Peyer's patch (tissue), 4 donors: ENCODE measurements around the gene ATG13. TPM values are rescaled to one million over a fixed set of nuclear protein-coding genes. Genes with fewer than 3 reads are reported as not detected.
"Not testable (repeated sequence)": the region's sequence is repeated elsewhere in the genome, so short reads cannot be mapped to it uniquely, and the experiment has no call there.

ENCODE experiments used
- DNase-seq, 3 donors: peaks; one replicate each; pipeline ENCODE4 v3.0.0-alpha.2; 2017 to 2019
- H3K27ac ChIP-seq, 4 donors: fragments of 200-600 bp; sonication (generic); one replicate each; pipeline ENCODE4 v1.5.1; 2016 to 2019
- H3K27me3 ChIP-seq, 2 donors: fragments of 200-600 bp; sonication (generic); one replicate each; pipeline ENCODE4 v1.5.1; 2019
- H3K36me3 ChIP-seq, 3 donors: fragments of 200-600 bp; sonication (generic); one replicate each; pipeline ENCODE4 v1.5.1; 2016 to 2019
- H3K4me1 ChIP-seq, 4 donors: fragments of 200-600 bp; sonication (generic); one replicate each; pipeline ENCODE4 v1.5.1; 2016 to 2019
- H3K4me3 ChIP-seq, 4 donors: fragments of 200-600 bp; sonication (generic); 1 replicate in 3 of 4; 2 replicates in 1 of 4; pipeline ENCODE4 v1.5.1; 2016 to 2019; ENCODE audit warnings: mild to moderate bottlenecking in 1 of 4
- H3K9me3 ChIP-seq, 4 donors: fragments of 200-600 bp; sonication (generic); one replicate each; pipeline ENCODE4 v1.5.1; 2016 to 2019; ENCODE audit warnings: mild to moderate bottlenecking in 1 of 4
- POLR2A ChIP-seq, 2 donors: fragments of 450-650 bp; IDR thresholded peaks; one replicate each; pipeline ENCODE4 v1.5.1; 2017; ENCODE audit warnings: antibody characterized with exemption in 2 of 2, mild to moderate bottlenecking in 2 of 2, moderate library complexity in 2 of 2
- total RNA-seq, 4 donors: library from RNA; depleted of rRNA; stranded (reverse); fragments of >200 nt; gene quantifications; one replicate each; pipeline ENCODE4 v1.1.0, GENCODE V29; 2016
- TF ChIP-seq, protein P1 (sequence below), 6 experiments: fragments of 450-650 bp in 4 of 6; fragments of 200-600 bp in 2 of 6; sonication (generic) in 1 of 6; IDR thresholded peaks; one replicate each; pipeline ENCODE4 v1.5.1; 2017 to 2019; ENCODE audit warnings: antibody characterized with exemption in 6 of 6, mild to moderate bottlenecking in 3 of 6, moderate library complexity in 1 of 6

ATG13 gene
- 100 to 1,000 TPM in 2 of 4 donors, 10 to 100 TPM in 2; 86.5 to 119 (median 106) TPM for total RNA-seq

DNA sequence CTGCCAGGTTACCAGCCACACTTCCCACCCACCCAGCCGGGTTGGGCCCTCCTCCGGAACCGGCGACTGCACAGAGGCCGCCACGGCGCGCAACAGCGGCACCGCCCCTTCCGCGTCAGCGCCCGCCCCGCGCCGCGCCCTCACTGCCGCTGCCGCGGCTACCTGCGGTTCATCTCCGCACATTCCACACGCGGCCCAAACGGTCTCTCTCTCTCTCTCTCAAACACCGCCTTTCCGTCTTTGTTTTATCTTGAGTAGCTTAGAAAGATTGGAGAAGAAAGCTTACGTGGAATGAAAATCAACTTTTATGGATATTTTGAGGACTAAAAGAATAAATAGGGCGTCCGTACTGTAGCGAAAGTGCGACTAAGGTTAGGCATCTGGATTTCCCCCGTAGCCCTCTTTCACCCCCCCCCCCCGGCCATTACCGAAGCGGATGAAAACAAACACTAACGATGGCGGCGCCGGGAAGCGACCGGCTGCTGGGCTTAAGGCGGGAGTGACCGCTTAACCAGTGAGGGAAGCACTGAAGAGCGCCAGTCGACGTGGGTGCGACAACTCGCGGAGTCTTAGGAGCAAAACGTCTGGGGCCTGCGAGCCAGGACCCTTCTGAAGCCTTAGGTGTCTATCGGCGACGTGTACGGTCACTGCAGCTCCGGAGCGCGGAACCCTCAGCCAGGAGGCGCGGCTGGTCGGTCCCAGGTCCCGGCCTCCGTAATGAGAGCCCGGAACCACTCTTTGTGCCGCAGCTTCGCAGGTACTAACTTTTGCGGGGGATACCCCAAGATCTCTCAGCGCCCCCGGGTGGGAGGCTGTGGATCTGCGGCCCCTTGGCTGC, at the start of gene ATG13, which contains the start of gene HARBI1:
ATG13 (plus strand) TSS at position 420 of the 838 bp plus-strand sequence. CDS start 26,739 bp downstream, outside the sequence.
HARBI1 (minus strand) TSS at position 94 of the 838 bp plus-strand sequence. CDS start 990 bp downstream, outside the sequence.
- TF ChIP-seq POLR2A (IDR thresholded peaks at IDR 0.05), result peak in 1 of 2 donors; percentile 4
- TF ChIP-seq, protein P1, sequence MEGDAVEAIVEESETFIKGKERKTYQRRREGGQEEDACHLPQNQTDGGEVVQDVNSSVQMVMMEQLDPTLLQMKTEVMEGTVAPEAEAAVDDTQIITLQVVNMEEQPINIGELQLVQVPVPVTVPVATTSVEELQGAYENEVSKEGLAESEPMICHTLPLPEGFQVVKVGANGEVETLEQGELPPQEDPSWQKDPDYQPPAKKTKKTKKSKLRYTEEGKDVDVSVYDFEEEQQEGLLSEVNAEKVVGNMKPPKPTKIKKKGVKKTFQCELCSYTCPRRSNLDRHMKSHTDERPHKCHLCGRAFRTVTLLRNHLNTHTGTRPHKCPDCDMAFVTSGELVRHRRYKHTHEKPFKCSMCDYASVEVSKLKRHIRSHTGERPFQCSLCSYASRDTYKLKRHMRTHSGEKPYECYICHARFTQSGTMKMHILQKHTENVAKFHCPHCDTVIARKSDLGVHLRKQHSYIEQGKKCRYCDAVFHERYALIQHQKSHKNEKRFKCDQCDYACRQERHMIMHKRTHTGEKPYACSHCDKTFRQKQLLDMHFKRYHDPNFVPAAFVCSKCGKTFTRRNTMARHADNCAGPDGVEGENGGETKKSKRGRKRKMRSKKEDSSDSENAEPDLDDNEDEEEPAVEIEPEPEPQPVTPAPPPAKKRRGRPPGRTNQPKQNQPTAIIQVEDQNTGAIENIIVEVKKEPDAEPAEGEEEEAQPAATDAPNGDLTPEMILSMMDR (IDR thresholded peaks at IDR 0.05), result peak; percentile 56 to 88 (median 76)

DNA sequence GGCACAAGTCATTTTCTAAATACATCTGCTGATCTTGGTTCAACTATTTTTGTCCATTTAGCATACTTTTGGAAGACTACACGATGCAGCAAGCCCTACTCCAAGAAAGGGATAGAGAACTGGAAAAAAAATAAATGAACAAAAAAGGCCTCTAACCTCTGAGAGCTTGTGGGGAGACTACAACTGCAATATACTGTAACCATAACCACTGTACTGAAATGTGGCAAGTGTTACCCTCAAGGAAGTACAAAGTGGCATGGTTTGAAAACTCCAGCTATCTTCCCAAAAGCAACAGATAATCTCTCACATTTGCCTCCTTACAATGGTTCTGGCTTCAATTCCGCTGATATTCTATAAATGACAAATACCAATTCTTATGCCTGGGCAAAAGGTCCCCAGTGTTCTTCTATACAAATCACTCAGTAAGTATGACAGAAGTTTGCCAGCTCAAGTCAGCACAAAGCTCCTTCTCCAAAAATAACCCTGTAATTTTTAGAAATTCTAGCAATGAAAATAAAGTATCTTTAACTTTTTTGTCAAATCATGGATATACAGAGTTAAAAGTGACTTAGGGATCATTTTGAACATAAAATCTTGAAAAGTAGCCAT, 46.5 kb upstream of the ATG13 start:
- no peaks in the 10 kb centered on the region for H3K36me3 ChIP-seq
- H3K9me3 ChIP-seq, result no peaks in the 10 kb centered on the region
- no peaks in the 10 kb centered on the region for H3K4me1 ChIP-seq
- no peak for TF ChIP-seq POLR2A (IDR thresholded peaks at IDR 0.05)
- TF ChIP-seq, protein P1 (IDR thresholded peaks at IDR 0.05), result no peak
- H3K4me3 ChIP-seq, result no peak overlapping the region
- H3K27ac ChIP-seq, result no peak overlapping the region
- no peak for DNase-seq
- H3K27me3 ChIP-seq, result no peaks in the 10 kb centered on the region

More for the DNA sequence above, at the start of gene ATG13, which contains the start of gene HARBI1:
- Histone ChIP-seq H3K27me3 (no peaks in the 10 kb centered on the region), H3K4me3 (peak within 1 kb of the TSS; percentile 65 to 100 (median 94)), H3K27ac (peak within 1 kb of the TSS; percentile 92 to 99 (median 96)), H3K36me3 (peaks cover 0 to 22% (median 0%) of the 10 kb centered on the region in 3 donors), H3K9me3 (no peaks in the 10 kb centered on the region), H3K4me1 (peaks cover 0 to 32% (median 4%) of the 10 kb centered on the region in 4 donors)
- DNase-seq, result peak; percentile 87 to 94 (median 93)

DNA sequence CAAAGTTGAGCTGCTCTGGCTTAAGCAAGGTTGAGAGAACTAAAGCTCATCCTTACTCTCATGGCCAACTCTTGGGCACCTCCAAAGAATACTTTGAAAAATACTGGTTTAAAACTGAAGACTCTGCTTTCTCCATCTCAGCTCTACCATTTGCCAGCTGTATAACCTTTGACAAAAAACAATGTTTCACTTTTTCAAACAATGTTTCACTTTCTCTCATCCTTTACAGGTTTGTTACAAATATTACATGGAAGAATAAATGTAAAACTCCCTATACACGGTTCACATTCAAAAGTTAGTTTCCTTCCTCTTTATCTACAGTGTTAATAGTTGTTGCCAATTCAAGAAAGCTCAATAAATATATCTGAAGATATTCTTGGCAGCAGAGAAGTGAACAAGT, 42.7 kb upstream of the ATG13 start:
- no peak overlapping the region for H3K4me3 ChIP-seq
- no peaks in the 10 kb centered on the region for H3K4me1 ChIP-seq
- H3K36me3 ChIP-seq, result no peaks in the 10 kb centered on the region
- TF ChIP-seq, protein P1 (IDR thresholded peaks at IDR 0.05), result no peak
- no peak for TF ChIP-seq POLR2A (IDR thresholded peaks at IDR 0.05)
- H3K27ac ChIP-seq, result no peak overlapping the region
- DNase-seq, result no peak
- H3K9me3 ChIP-seq, result no peaks in the 10 kb centered on the region
- no peaks in the 10 kb centered on the region for H3K27me3 ChIP-seq

DNA sequence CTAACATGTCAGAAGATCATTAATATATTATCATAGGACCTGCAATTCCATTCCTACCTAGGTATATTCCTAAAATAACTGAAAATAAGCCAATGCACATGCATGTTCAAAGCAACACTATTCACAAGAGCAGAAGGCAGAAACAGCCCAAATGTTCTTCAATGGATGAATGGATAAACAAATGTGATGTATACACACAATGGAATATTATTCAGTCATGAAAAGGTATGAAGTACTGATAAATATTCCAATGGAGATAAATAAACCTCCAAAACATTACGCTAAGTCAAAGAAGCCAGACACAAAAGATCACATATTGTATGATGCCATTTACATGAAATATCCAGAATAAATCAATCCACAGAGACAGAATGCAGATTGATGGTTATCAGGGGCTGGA, 40.3 kb upstream of the ATG13 start:
- Histone ChIP-seq H3K9me3 (no peaks in the 10 kb centered on the region), H3K27me3 (no peaks in the 10 kb centered on the region), H3K36me3 (no peaks in the 10 kb centered on the region), H3K4me1 (no peaks in the 10 kb centered on the region), H3K27ac (no peak overlapping the region), H3K4me3 (no peak overlapping the region)
- TF ChIP-seq, protein P1 (IDR thresholded peaks at IDR 0.05), result no peak
- no peak for TF ChIP-seq POLR2A (IDR thresholded peaks at IDR 0.05)
- no peak for DNase-seq

DNA sequence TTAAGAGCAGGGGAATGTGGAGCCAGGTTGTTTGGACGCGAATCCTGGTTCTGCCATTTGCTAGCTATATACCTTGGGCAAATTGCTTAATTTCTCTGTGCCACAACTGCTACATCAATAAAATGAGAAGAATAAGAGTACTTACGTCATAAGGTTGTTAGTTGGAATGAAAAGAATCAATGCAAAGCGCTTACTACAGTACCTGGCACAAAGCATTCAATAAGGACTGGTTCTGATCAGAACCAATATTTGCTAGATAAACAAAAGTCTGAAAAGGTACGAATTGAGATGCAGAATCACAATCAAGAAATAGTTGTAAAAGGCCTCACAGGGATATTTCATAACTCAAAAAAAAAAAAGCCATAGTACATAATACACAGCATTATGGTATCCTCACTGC, 34.8 kb upstream of the ATG13 start:
- Histone ChIP-seq H3K4me3 (no peak overlapping the region), H3K4me1 (no peaks in the 10 kb centered on the region), H3K27ac (no peak overlapping the region), H3K36me3 (no peaks in the 10 kb centered on the region), H3K9me3 (no peaks in the 10 kb centered on the region), H3K27me3 (no peaks in the 10 kb centered on the region)
- TF ChIP-seq POLR2A (IDR thresholded peaks at IDR 0.05), result no peak
- TF ChIP-seq, protein P1 (IDR thresholded peaks at IDR 0.05), result no peak
- no peak for DNase-seq

DNA sequence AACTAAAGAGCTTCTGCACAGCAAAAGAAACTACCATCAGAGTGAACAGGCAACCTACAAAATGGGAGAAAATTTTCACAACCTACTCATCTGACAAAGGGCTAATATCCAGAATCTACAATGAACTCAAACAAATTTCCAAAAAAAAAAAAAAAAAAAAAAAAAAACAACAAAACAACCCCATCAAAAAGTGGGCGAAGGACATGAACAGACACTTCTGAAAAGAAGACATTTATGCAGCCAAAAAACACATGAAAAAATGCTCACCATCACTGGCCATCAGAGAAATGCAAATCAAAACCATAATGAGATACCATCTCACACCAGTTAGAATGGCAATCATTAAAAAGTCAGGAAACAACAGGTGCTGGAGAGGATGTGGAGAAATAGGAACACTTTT, 33.8 kb upstream of the ATG13 start:
- DNase-seq, H3K4me1 ChIP-seq, H3K27ac ChIP-seq, H3K4me3 ChIP-seq, H3K9me3 ChIP-seq, H3K36me3 ChIP-seq, H3K27me3 ChIP-seq: not testable (repeated sequence)
